Cardiac muscle cell (in vitro differentiated cells and primary cell): ENCODE results near the gene CHMP4B. TPM values are rescaled to one million over a fixed set of nuclear protein-coding genes. Genes with fewer than 3 reads are reported as not detected.

ENCODE experiments used
- DNase-seq, 2 donors: peaks; one replicate each; pipeline versions ENCODE4 v3.0.0 to v3.0.0-alpha.2; 2010 to 2017; ENCODE audit warnings: low read depth in 1 of 2, low spot score in 1 of 2
- H3K27ac ChIP-seq: fragments of 200-600 bp; sonication (generic); 2 replicates; pipeline ENCODE4 v1.5.1; 2016
- H3K27me3 ChIP-seq: fragments of 200-600 bp; sonication (generic); 2 replicates; pipeline ENCODE4 v1.6.0; 2016; ENCODE audit warnings: control low read depth
- H3K36me3 ChIP-seq: fragments of 200-600 bp; sonication (generic); 2 replicates; pipeline ENCODE4 v1.5.1; 2016; ENCODE audit warnings: control low read depth
- H3K4me1 ChIP-seq: fragments of 200-600 bp; sonication (generic); 2 replicates; pipeline ENCODE4 v1.8.1; 2017; ENCODE audit warnings: low read depth, mild to moderate bottlenecking, mixed run types
- H3K4me3 ChIP-seq: fragments of 200-600 bp; sonication (generic); 2 replicates; pipeline ENCODE4 v1.5.1; 2016; ENCODE audit warnings: mild to moderate bottlenecking
- H3K9me3 ChIP-seq: fragments of 200-600 bp; sonication (generic); 2 replicates; pipeline ENCODE4 v1.5.1; 2017; ENCODE audit warnings: low read depth, mild to moderate bottlenecking, control low read depth
- CTCF ChIP-seq: IDR thresholded peaks from 2 replicates; pipeline ENCODE4 v1.5.1; 2012; ENCODE audit warnings: low read depth, mild to moderate bottlenecking, low read length
- polyA plus RNA-seq: library from polyadenylated mRNA; unstranded; fragments of >200 nt; fragmentation: Nextera tagmentation; extraction: Ambion mirVana; gene quantifications from 2 replicates; pipeline ENCODE4 v1.2.1, GENCODE V29; 2016
- total RNA-seq: library from RNA; depleted of rRNA; stranded (reverse); fragments of >200 nt; gene quantifications from 2 replicates; pipeline ENCODE4 v1.2.3, GENCODE V29; 2016

CHMP4B gene
- total and polyA plus RNA-seq, 2 experiments from 2014 or later = 4.6 to 110 TPM

DNA sequence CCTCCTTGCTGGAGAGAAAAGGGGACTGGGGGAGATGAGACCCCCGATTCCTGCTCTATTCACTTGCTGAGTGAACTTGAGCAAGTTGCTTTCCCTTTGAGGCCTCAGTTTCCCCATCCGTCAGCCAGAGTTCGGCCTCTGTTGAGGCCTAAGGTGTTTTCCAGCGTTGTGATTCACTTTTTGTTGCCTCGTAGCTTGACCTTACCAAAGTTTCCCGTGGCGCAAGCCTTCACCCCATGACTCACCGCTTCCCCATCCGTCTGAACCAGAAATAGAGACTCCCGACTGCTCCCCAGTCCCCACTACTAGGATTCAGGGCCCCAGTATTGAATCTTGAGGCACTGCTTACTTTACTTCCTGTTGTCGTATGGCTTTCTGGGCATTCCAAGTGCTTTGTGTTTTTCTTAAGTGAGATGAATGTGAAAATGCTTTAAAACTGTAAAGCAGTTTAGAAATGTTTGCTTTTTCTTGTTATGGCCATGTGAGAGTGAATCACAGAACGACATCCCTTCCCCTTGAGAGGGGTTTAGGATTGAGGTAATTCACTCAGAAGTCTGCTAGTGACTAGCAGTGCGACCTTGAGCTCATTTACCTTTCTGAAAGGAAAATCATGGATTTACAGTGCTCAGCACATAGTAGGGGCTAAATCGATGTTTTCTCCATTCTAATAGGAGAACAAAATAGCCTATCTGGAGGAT, 1.2 kb downstream of the CHMP4B start:
- TF ChIP-seq CTCF = no peak
- peaks cover 14% of the 10 kb centered on the region for H3K4me1 ChIP-seq
- peak overlapping the region; percentile 95 for H3K27ac ChIP-seq
- H3K27me3 ChIP-seq = no peaks in the 10 kb centered on the region
- DNase-seq = peak in 1 of 2 donors; percentile 78
- H3K4me3 ChIP-seq = peak overlapping the region; percentile 98
- no peaks in the 10 kb centered on the region for H3K9me3 ChIP-seq
- no peaks in the 10 kb centered on the region for H3K36me3 ChIP-seq

- H3K27ac ChIP-seq = peak overlapping the region; percentile 95
Observed at GRCh38 chr20:33812908-33813462, 1.8 kb downstream of the CHMP4B start.

GRCh38 chr20:33814238-33814712, 3.1 kb downstream of the CHMP4B start:
- no peaks in the 10 kb centered on the region for H3K36me3 ChIP-seq
- no peaks in the 10 kb centered on the region for H3K27me3 ChIP-seq
- no peak for TF ChIP-seq CTCF
- H3K4me1 ChIP-seq = peaks cover 14% of the 10 kb centered on the region
- H3K4me3 ChIP-seq = no peak overlapping the region
- no peak for DNase-seq
- H3K9me3 ChIP-seq = no peaks in the 10 kb centered on the region
- H3K27ac ChIP-seq = no peak overlapping the region

More at GRCh38 chr20:33812908-33813462, 1.8 kb downstream of the CHMP4B start:
- Histone ChIP-seq H3K9me3 (no peaks in the 10 kb centered on the region), H3K36me3 (no peaks in the 10 kb centered on the region), H3K27me3 (no peaks in the 10 kb centered on the region), H3K4me3 (peak overlapping the region; percentile 98), H3K4me1 (peaks cover 14% of the 10 kb centered on the region)
- no peak for TF ChIP-seq CTCF
- peak in 1 of 2 donors; percentile 49 for DNase-seq

DNA sequence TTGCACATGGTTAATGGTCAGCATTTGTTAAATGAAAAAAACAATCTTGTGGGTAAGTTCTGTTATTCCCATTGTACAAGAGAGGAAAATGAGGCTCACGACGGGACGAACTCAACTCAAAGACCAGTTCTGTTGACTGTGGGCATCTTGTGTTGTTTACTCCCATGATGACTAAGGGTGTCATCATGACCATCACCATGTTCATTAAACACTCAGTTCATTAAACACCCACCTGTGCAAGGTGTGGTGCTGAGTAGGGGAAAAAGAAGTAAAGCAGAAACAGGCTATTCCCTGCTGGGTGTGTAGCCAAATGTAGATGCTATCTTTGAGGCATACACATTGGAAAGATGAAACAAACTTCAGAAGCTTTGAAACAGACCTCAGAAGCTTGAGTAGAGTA, 4.5 kb downstream of the CHMP4B start:
- DNase-seq = no peak
- Histone ChIP-seq H3K4me1 (peaks cover 19% of the 10 kb centered on the region), H3K9me3 (no peaks in the 10 kb centered on the region), H3K27me3 (no peaks in the 10 kb centered on the region), H3K4me3 (no peak overlapping the region), H3K27ac (no peak overlapping the region), H3K36me3 (no peaks in the 10 kb centered on the region)
- no peak for TF ChIP-seq CTCF

DNA sequence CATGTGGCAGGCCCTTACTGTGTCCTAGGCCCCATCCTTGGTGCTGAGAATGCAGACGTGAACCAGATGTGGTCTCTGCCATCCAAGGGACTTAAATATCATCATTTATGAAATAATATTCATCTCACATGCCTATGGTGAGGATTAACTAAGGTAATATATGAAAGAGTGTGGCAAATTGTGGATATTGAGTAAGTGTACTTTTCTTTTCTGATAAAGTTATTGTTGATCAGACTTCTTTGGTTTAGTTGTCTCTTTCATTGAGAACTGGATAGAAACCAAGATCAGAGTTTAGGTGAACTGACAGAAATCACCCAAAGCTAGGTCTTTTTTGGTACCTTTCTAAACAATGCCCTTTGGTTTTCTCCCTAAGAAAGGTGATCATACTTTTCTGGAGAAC, 5.0 kb downstream of the CHMP4B start:
- H3K4me3 ChIP-seq = no peak overlapping the region
- H3K27me3 ChIP-seq = no peaks in the 10 kb centered on the region
- no peak for TF ChIP-seq CTCF
- DNase-seq = no peak
- H3K36me3 ChIP-seq = no peaks in the 10 kb centered on the region
- peaks cover 19% of the 10 kb centered on the region for H3K4me1 ChIP-seq
- H3K27ac ChIP-seq = no peak overlapping the region
- H3K9me3 ChIP-seq = no peaks in the 10 kb centered on the region
